HG03066 (cell line): ENCODE measurements around the gene RFC3.

ENCODE experiments used
- ATAC-seq: cut with Tn5 transposase; IDR thresholded peaks from one replicate; pipeline ENCODE4 v1.9.1; 2021; ENCODE audit warnings: low read depth; ENCODE audit not compliant: unreplicated experiment

RFC3 gene

DNA sequence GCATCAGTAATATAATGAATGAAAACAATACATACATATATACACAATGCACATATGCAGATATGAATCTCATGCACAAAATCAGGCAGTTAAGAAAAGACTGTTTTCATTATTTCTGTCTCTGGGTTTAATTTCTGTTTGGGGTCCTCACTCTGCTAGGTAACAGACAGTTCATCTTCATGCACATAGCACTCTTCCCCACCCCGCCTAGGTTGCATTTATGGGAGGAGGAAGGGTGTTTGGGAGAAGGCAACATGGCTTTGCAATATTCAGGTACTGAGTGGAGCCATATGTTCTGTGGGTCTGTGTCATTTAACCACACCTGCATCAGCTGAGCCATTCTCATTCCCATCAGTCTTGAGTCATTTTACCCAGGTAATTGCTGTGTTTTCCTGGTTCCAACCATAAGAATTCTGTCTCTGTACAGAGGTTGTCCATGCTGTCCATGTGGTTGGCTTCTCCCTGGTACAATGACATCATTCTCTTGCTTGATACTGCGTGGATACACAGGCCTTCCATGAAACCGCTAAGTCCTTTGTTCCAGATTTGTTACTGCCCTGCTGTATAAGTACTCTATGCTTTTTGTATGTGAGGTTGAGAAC lies 45.3 kb downstream of the RFC3 start:
- no peak for ATAC-seq

DNA sequence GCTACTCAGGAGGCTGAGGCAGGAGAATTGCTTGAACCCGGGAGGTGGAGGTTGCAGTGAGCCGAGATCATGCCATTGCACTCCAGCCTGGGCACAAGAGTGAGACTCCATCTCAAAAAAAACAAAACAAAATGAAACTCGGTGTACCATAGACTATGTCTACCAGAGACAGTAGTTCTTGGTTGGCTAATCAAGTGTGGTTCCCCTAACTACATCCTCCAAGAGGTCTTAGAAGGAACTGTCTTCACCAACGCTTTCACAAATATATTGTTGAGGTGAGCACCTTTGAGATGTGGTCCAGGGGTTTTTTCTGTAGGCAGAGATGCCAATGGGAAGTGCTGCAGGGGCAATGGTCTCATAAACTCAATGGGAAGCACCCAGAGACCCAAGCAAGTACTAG lies 48.0 kb downstream of the RFC3 start:
- peak; percentile 65 for ATAC-seq

DNA sequence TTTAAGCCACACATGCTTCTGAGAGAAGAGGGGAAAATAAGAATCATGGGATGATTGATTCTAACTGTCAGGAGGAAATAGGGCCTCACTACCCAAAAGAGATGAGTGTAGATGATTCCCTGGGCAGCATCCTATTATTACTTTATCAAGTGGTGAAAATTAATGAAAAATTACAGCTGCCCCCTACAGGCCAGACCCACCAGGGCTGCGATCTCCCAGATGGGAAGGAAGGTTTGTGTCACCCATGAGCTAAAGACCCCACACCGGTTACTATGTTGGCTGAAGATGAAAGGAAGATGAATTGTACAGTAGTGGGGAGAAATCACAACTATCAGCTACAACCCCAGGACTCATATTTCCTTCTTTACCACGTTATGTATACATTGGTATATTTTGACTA lies 49.5 kb downstream of the RFC3 start:
- no peak for ATAC-seq

DNA sequence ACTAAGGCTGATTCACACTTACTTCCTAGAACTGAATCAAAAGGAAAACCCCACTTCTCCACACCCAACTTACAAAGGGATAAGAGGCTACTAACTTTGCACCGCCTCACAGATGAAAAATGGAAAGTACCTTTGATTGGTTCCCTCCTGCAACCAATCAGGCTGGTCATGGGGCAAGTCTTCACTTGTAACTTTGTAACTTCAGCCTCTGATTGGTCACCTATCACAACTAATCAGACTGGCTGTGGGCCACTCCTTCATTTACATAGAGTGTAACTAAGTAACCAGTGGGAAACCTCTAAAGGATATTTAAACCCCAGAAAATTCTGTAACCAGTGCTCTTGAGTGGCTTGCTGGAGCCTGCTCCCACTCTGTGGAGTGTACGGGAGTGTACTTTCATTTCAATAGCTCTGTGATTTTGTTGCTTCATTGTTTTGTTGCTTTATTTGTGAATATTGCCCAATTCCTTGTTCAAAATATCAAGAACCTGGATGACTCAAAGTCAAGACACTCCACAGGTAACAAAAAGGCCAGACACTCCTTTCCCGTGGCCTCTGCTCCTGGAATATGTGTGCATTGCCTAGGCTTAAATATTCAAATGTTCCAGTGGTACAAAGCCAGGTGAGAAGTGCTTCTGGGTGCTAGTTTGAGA lies 50.5 kb downstream of the RFC3 start:
- no peak for ATAC-seq

- ATAC-seq, result no peak
These were observed 51.1 kb downstream of the RFC3 start for GRCh38 chr13:33869005-33869404.

DNA sequence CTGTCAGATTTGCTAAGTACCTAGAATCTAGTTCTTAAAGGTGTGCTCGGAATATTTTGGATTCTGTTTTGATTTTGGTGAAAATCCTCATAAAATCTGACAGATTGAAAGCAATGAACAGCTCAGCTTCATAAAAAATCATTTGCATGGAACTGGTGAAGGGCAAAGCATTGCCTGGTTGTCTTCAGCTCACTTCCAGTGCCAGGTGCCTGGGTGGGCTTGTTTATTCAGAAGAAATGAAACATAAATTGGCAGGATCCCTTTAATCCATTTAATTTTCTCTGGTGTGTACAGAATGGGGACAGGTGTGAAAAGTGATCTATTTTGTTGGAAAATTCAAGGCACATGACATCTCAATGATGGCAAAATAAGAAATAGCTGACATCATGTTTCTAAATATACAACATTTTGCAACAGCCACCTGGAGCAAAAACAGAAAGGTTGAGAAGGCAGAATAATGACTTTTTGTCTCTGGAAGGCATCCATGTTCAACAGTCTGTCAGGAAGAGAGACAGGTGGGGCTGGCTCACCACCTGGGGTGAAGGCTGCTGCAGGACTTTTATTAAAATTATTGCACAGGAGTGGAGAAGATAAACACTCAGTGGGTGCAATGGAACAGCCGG lies 52.2 kb downstream of the RFC3 start:
- no peak for ATAC-seq

DNA sequence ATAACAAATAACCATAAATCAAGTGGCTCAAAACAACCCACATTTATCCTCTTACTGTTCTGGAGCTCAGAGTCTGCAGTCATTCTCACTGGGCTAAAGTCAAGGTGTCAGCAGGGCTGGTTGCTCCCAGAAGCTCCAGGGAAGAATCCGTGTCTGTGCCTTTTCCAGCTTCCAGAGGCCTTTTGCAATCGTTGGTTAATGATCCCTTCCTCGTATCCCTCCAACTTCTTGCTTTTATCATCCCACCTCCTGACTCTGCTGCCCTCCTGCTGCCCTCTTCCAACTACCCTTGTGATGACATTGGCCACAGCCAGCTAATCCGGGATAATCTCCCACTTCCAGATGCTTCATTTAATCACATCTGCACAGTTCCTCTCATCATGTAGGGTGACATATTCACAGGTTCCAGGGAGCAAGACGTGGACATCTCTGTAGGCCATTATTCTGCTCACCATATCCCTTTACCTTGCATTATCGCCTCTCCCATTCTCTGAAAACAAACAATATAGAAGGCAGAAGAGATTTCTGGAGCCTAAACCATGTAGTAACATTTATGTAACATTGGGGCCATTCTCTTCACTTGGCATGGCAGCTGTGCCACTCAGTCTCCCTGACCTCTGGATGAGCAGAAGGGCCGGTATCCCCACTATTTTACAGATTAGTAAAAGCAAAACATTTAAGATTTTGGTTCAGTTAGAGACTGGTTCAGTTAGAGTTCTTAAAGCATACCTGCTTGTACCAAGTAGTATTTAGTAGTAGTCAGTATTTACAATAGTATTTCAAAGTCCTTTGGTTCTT lies 53.5 kb downstream of the RFC3 start:
- ATAC-seq, result no peak

- ATAC-seq, result no peak
These were observed 54.0 kb downstream of the RFC3 start for GRCh38 chr13:33872005-33872351.

DNA sequence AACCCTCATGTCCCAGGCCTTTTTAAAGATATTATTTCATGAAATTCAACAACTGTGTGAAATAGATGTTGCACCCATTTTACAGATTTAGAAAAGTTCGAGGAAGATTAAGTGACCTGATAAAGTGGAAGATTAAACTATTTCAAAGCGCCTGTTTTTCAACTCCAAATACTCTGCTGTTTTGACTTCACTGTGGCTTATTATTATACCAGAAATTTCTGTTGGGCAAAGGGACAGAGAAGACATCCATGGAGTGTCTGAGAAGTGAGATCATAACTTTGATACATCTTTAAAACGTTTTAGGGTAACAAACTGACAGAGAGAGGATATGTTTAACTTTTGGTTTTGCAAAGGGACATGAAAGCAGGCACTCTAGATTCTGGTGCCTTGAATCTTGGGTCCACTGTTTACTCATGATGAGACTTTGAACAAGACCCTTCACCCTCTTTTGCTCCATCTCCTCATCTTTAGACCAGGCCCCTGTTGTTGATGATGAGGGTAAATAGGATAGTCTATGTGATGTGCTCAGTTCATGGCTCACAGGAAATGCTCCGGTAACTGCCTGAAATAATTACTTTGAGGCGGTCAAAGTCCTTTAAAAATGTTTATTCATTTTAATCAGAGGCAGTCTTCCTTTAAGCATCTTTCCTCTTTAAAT lies 55.4 kb downstream of the RFC3 start:
- ATAC-seq, result no peak

GRCh38 chr13:33874871-33875270 lies 56.9 kb downstream of the RFC3 start:
- no peak for ATAC-seq

DNA sequence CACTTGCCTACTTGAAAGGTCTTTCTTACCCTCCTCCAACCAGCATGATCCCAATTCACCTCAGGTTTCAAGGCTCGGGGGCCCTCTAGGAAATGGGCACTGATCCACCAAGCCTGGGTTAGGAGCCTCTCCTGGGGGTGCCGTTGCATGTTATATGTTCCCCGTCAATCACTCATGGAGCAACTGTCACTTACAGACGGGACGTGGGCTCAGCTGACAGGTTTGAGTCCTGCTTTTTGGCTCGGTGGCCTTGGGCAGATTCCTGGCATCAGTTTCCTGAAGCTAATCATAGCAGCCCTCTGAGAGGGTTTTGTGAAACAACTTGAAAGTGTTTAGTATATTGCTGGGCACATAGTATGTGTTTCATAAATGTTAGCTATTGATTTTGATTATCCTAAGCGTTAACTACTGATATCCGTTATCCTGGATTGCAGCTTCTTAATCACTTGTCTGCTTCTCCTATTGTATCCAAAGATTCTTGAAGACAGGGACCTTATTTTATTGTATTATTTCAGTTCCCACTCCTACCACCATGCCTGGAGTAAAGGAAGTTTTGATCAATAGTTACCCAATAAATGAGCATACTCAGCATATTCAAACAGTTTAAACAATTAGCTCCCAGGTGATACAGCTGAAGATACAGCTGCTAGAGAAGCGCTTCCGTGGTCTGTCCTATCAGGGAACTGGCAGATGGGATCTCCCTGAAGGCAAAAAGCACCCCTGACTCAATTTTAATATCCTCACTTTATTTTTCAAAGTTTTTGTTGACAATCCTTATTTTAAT lies 57.9 kb downstream of the RFC3 start:
- ATAC-seq, result no peak

- no peak for ATAC-seq
These were observed 58.9 kb downstream of the RFC3 start for GRCh38 chr13:33876716-33877394.

- no peak for ATAC-seq
These were observed 61.2 kb downstream of the RFC3 start for GRCh38 chr13:33879118-33879517.

GRCh38 chr13:33882804-33883203 lies 64.9 kb downstream of the RFC3 start:
- no peak for ATAC-seq

DNA sequence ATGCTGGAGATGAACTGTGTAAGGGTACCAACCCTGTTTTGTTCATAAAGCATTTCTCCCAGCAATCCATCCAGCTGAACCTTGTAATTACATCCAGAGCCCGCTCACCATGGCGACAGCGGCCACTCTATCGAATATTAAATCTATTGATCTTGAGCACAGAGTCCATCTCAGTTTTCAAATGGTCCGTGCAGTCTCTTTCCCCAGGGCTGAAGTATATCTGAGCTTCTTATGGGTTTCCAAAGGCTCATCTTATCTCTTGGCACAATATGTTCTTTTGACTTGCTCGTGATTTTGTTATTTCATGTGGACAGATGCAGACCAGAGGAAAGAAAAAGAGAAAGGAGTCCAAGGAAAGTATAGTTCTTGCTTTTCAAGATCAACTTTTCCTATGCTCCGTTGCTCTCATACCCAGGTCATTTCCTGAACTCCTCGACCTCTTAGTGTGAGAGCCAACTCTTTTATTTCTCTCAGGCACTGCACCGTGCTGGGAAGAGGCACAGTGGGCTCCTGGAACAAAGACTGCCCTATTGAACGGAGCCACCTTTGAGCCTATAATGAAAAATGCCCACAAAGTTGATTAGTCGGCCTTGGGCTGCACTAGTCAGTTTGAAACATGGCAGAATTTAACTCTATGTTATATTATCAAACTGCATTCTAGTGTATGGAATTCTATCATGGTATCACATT lies 66.7 kb downstream of the RFC3 start:
- ATAC-seq, result no peak
